DMS 273 (cell line): Measurements from ENCODE around the gene SREBF1.

Experiments
- DNase-seq: peaks from one replicate; lab custom pipeline; 2025; ENCODE audit not compliant: unreplicated experiment; lab: John Stamatoyannopoulos, UW

SREBF1 gene

DNA sequence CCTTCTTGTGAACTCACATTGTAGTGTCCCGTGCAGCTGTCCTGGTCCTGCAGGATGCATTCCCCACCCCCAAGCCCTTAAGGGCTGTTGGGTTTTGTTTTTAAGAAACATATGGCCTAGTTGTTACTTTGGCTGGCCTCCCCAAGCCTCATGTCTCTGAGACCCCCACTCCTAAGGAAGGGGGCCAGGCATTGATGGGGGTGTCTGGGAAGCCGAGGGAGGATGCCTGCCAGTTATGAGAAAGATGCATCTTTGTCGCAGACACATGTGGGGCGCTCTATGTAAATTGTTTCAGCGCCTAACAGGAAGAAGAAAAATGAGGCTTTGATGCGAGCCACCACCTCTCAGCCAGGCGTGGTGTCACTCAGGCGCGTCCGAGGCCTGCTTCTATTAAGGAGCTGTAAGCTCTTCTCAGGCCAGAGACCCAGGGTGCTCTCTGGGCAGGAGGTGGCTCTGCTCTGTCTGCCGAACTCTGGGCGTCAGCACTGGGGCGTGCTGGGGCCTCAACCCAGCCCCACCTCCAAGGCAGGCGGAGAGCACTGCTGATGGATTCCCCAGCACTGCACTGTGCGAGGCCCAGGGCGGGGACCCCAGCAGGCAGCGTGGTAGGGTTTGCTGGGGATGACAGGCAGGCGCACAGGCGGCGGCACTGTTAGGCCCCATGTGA, 70.6 kb downstream of the SREBF1 start:
- peak; percentile 46 for DNase-seq

DNA sequence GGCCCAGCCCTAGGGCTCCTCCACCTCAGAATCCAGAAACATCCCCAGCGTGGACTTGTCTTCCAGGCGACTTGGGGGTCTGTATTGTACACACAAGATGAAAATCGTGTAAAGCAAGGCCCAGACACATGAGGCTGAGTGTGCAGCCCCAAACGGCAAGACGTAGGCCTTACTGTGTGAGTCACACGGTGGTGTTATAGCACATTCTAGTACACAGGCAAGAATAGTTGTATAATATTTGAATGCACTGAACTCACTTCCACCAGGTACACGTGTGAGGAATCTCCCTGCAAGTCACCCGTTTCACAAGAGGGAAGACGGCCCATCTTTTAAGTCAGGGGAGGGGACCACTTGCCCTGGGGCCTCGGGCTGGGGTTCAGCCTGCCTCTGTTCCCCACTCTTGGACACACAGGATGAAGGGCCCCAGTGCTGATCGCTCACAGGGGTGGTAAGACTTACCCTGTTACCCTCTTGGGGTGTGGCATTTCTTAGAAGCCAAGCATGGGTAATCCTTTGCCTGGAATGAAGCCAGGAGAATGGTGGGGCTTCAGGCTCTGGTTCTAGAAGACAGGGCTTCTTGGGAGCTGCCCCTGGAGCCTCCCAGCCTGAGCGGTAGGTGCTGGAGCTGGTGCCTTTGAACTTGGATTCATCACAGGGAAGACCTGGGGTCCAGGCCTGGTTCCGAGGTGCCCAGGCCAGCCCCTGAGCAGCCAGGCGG, 71.3 kb downstream of the SREBF1 start:
- peak; percentile 46 for DNase-seq

DNA sequence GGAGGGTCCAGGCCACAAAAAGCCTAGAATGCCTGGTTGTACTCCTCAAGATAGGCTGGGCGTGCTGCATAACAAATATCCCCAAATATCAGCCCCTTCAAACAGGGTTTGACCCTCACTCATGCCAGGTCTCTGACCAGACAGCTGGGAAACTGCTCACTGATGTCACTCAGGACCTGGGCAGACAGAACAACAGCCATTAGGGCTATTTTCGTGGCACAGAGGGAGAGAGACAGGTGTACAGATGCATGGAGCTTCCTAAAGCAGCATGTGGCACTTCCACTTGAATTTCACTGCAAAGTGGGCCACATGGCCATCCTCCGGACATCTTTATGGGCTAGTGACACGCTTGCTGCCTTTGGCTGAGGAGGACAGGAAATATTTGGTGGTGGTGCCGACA, 73.1 kb downstream of the SREBF1 start:
- no peak for DNase-seq

DNA sequence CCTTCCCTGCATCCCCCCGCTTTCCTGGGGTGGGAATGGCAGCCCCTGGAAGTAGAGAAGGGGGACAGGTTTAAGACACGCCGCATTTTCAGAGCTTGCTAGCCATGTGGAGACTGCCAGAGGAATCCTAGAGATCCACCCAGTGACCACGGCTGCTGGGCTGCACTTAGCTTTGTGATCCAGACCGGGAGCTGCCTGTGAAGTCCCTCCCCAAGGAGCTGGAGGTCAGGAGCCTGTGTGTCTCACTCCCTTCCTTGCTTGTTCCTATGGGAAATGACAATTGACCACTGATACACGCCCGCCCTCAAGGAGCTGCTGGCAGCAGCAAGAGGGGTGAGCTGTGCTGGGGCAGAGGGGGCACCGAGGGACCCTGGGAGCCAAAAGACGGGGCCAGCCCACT, 73.7 kb downstream of the SREBF1 start:
- DNase-seq, result no peak

DNA sequence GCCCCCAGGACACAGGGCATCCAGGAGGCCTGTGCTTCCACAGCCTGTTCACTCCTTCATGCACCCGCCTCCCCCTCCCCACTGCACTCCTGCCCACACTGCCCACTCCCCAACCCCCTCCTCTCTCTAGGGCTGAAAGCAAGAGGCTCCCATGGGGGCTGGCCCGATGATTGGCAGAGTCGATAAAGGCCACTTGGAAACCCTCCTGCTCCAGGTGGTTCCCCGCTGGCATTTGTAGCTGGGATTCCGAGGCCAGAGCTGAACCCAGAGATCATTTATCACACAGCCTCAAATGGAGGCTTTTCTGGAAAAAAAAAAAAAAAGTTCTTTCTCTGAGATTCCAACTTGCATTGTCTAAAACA, 74.1 kb downstream of the SREBF1 start:
- DNase-seq, result no peak
